GM19452 (cell line): ENCODE data around the gene GDNF.
"Not testable (repeated sequence)": the region's sequence is repeated elsewhere in the genome, so short reads cannot be mapped to it uniquely, and the experiment has no call there.

Source experiments
- ATAC-seq: cut with Tn5 transposase; IDR thresholded peaks from one replicate; pipeline ENCODE4 v1.9.1; 2021; ENCODE audit not compliant: unreplicated experiment

Gene GDNF

GRCh38 chr5:37839407-37840052 is at the start of gene GDNF:
Gene GDNF (minus strand): TSS chr5:37840041. CDS start chr5:37834796, 5,245 bp downstream.
- no peak for ATAC-seq

GRCh38 chr5:37888476-37888875 is 48.6 kb upstream of the GDNF start:
- ATAC-seq = no peak

GRCh38 chr5:37886242-37886905 is 46.5 kb upstream of the GDNF start:
- no peak for ATAC-seq

GRCh38 chr5:37882636-37883035 is 42.8 kb upstream of the GDNF start:
- ATAC-seq = no peak

GRCh38 chr5:37881359-37881758 is 41.5 kb upstream of the GDNF start:
- ATAC-seq = peak; percentile 58

GRCh38 chr5:37876943-37877342 is 37.1 kb upstream of the GDNF start:
- no peak for ATAC-seq

GRCh38 chr5:37876245-37876644 is 36.4 kb upstream of the GDNF start:
- no peak for ATAC-seq

GRCh38 chr5:37875051-37875787 is 35.4 kb upstream of the GDNF start:
- ATAC-seq = no peak

- no peak for ATAC-seq
Observed at GRCh38 chr5:37873988-37874387, 34.1 kb upstream of the GDNF start.

- no peak for ATAC-seq
Observed at GRCh38 chr5:37871023-37871815, 31.4 kb upstream of the GDNF start.

- no peak for ATAC-seq
Observed at GRCh38 chr5:37869216-37869615, 29.4 kb upstream of the GDNF start.

- no peak for ATAC-seq
Observed at GRCh38 chr5:37867654-37868053, 27.8 kb upstream of the GDNF start.

GRCh38 chr5:37862907-37863306 is 23.1 kb upstream of the GDNF start:
- ATAC-seq = not testable (repeated sequence)

- no peak for ATAC-seq
Observed at GRCh38 chr5:37860206-37860605, 20.4 kb upstream of the GDNF start.

- ATAC-seq = peak; percentile 95
Observed at GRCh38 chr5:37859805-37860204, 20.0 kb upstream of the GDNF start.

- ATAC-seq = no peak
Observed at GRCh38 chr5:37858250-37858649, 18.4 kb upstream of the GDNF start.

- ATAC-seq = no peak
Observed at GRCh38 chr5:37857696-37858095, 17.9 kb upstream of the GDNF start.

- no peak for ATAC-seq
Observed at GRCh38 chr5:37855438-37855837, 15.6 kb upstream of the GDNF start.

- no peak for ATAC-seq
Observed at GRCh38 chr5:37851305-37851704, 11.5 kb upstream of the GDNF start.

- ATAC-seq = no peak
Observed at GRCh38 chr5:37850226-37850865, 10.5 kb upstream of the GDNF start.

GRCh38 chr5:37849641-37850040 is 9.8 kb upstream of the GDNF start:
- no peak for ATAC-seq
